Right lobe of liver (tissue), 4 donors: Measurements from ENCODE around the gene NCOR1.

Experiments
- POLR2A ChIP-seq: fragments of 450-650 bp; IDR thresholded peaks from one replicate; pipeline ENCODE4 v1.6.1; 2017; ENCODE audit warnings: antibody characterized with exemption, mild to moderate bottlenecking
- TF ChIP-seq, protein P1 (sequence below), 4 donors: fragments of 200-600 bp in 3 of 4; fragments of 450-650 bp in 1 of 4; IDR thresholded peaks; one replicate each; pipeline versions ENCODE4 v1.5.1 to v1.8.0; 2016 to 2022; ENCODE audit warnings: antibody characterized with exemption in 4 of 4, mild to moderate bottlenecking in 2 of 4
- donor health status: DM: no; HTN: no; CAD: no.
- donor health status: DM: no; HTN: no; CAD: no.
- donor health status: DM: no; HTN: yes; CAD: no.

GRCh38 chr17:16025202-16025601 lies 190.1 kb downstream of the NCOR1 start:
- TF ChIP-seq, protein P1, sequence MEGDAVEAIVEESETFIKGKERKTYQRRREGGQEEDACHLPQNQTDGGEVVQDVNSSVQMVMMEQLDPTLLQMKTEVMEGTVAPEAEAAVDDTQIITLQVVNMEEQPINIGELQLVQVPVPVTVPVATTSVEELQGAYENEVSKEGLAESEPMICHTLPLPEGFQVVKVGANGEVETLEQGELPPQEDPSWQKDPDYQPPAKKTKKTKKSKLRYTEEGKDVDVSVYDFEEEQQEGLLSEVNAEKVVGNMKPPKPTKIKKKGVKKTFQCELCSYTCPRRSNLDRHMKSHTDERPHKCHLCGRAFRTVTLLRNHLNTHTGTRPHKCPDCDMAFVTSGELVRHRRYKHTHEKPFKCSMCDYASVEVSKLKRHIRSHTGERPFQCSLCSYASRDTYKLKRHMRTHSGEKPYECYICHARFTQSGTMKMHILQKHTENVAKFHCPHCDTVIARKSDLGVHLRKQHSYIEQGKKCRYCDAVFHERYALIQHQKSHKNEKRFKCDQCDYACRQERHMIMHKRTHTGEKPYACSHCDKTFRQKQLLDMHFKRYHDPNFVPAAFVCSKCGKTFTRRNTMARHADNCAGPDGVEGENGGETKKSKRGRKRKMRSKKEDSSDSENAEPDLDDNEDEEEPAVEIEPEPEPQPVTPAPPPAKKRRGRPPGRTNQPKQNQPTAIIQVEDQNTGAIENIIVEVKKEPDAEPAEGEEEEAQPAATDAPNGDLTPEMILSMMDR (IDR thresholded peaks at IDR 0.05): no peak
- TF ChIP-seq POLR2A: no peak
